HEK293 (cell line): ENCODE data around the gene NAV2.

ENCODE experiments used
- CTCF ChIA-PET: fragments of 350-600 bp; formaldehyde crosslinking; extraction: SDS; loops from one replicate; lab custom pipeline; 2021; ENCODE audit warnings: antibody characterized with exemption; lab: Yijun Ruan, JAX
- POLR2A ChIA-PET: fragments of 300-600 bp; formaldehyde crosslinking; extraction: SDS; loops from one replicate; lab custom pipeline; 2020; ENCODE audit warnings: antibody characterized with exemption, inconsistent platforms; lab: Yijun Ruan, JAX
- H3K27ac ChIP-seq: fragments of 200-500 bp; sonication (Bioruptor generic); 2 replicates; pipeline ENCODE4 v1.5.1; 2014; ENCODE audit warnings: low read depth, low read length, control low read depth, inconsistent platforms; ENCODE audit errors: extremely low read depth
- H3K36me3 ChIP-seq, 2 experiments: fragments of 200-500 bp in 1 of 2; sonication (Bioruptor generic) in 1 of 2; 1 replicate in 1 of 2; 2 replicates in 1 of 2; pipeline ENCODE4 v1.5.1; 2014 to 2017; ENCODE audit warnings: inconsistent platforms in 2 of 2, low read length in 2 of 2; ENCODE audit not compliant: control insufficient read depth in 2 of 2, insufficient read depth in 1 of 2
- H3K4me1 ChIP-seq: fragments of 200-500 bp; sonication (Bioruptor generic); 2 replicates; pipeline ENCODE4 v1.5.1; 2014; ENCODE audit warnings: mild to moderate bottlenecking, low read length, inconsistent platforms; ENCODE audit not compliant: control insufficient read depth, insufficient read depth
- H3K4me3 ChIP-seq: 2 replicates; pipeline ENCODE4 v1.5.1; 2011; ENCODE audit warnings: low read depth, mild to moderate bottlenecking, control low read depth, low read length, moderate library complexity
- H3K9me3 ChIP-seq: fragments of 200-500 bp; sonication (Bioruptor generic); 2 replicates; pipeline ENCODE4 v1.5.1; 2014; ENCODE audit warnings: low read depth, low read length, inconsistent platforms; ENCODE audit not compliant: control insufficient read depth, insufficient read depth
- HOXD13 ChIP-seq: sonication (generic); formaldehyde crosslinking; IDR thresholded peaks from 2 replicates; pipeline ENCODE4 v1.8.0; 2022; ENCODE audit warnings: missing genetic modification reagents, borderline replicate concordance
- PRDM4 ChIP-seq: fragments of 450-650 bp; formaldehyde crosslinking; IDR thresholded peaks from 2 replicates; pipeline ENCODE4 v1.5.1; 2017; ENCODE audit warnings: missing biosample characterization, missing genetic modification characterization
- SP3 ChIP-seq: fragments of 450-650 bp; formaldehyde crosslinking; IDR thresholded peaks from 2 replicates; pipeline ENCODE4 v1.5.1; 2016; ENCODE audit warnings: missing biosample characterization, missing genetic modification characterization
- TSHZ1 ChIP-seq: fragments of 450-650 bp; formaldehyde crosslinking; IDR thresholded peaks from 2 replicates; pipeline ENCODE4 v1.5.1; 2016; ENCODE audit warnings: missing biosample characterization, missing genetic modification characterization, borderline replicate concordance
- ZBTB20 ChIP-seq: fragments of 450-650 bp; formaldehyde crosslinking; IDR thresholded peaks from 2 replicates; pipeline ENCODE4 v1.5.1; 2016; ENCODE audit warnings: missing biosample characterization, missing genetic modification characterization
- ZNF146 ChIP-seq: fragments of 450-650 bp; formaldehyde crosslinking; IDR thresholded peaks from 2 replicates; pipeline ENCODE4 v1.5.1; 2016; ENCODE audit warnings: missing biosample characterization, missing genetic modification characterization
- ZNF155 ChIP-seq: fragments of 450-650 bp; formaldehyde crosslinking; IDR thresholded peaks from 2 replicates; pipeline ENCODE4 v1.5.1; 2016; ENCODE audit warnings: missing biosample characterization, missing genetic modification characterization
- ZNF23 ChIP-seq: fragments of 450-650 bp; formaldehyde crosslinking; IDR thresholded peaks from 2 replicates; pipeline ENCODE4 v1.5.1; 2016; ENCODE audit warnings: missing biosample characterization, missing genetic modification characterization, borderline replicate concordance
- ZNF274 ChIP-seq, 2 experiments: fragments of 200-500 bp in 1 of 2; fragments of 450-650 bp in 1 of 2; sonication (Bioruptor generic) in 1 of 2; formaldehyde crosslinking in 1 of 2; IDR thresholded peaks; 2 replicates each; pipeline versions ENCODE4 v1.5.1 to v1.6.1; 2014 to 2016; ENCODE audit warnings: borderline replicate concordance in 1 of 2, inconsistent platforms in 1 of 2, low read length in 1 of 2, missing biosample characterization in 1 of 2, missing genetic modification characterization in 1 of 2
- ZNF398 ChIP-seq: fragments of 450-650 bp; formaldehyde crosslinking; IDR thresholded peaks from 2 replicates; pipeline ENCODE4 v1.5.1; 2017; ENCODE audit warnings: missing biosample characterization, missing genetic modification characterization
- ZNF529 ChIP-seq: fragments of 450-650 bp; formaldehyde crosslinking; IDR thresholded peaks from 2 replicates; pipeline ENCODE4 v1.5.1; 2017; ENCODE audit warnings: missing genetic modification characterization, missing biosample characterization; ENCODE audit not compliant: insufficient replicate concordance
- ZNF830 ChIP-seq: fragments of 450-650 bp; IDR thresholded peaks from 2 replicates; pipeline ENCODE4 v1.5.0; 2018; ENCODE audit warnings: missing biosample characterization, missing genetic modification characterization, low read depth, mild to moderate bottlenecking, moderate library complexity
- ZXDB ChIP-seq: fragments of 450-650 bp; formaldehyde crosslinking; IDR thresholded peaks from 2 replicates; pipeline ENCODE4 v1.5.1; 2016; ENCODE audit warnings: missing biosample characterization, missing genetic modification characterization
- TF ChIP-seq, protein P1 (sequence below): fragments of 450-650 bp; formaldehyde crosslinking; IDR thresholded peaks from 2 replicates; pipeline ENCODE4 v1.5.1; 2016; ENCODE audit warnings: missing biosample characterization, missing genetic modification characterization

Gene NAV2

DNA sequence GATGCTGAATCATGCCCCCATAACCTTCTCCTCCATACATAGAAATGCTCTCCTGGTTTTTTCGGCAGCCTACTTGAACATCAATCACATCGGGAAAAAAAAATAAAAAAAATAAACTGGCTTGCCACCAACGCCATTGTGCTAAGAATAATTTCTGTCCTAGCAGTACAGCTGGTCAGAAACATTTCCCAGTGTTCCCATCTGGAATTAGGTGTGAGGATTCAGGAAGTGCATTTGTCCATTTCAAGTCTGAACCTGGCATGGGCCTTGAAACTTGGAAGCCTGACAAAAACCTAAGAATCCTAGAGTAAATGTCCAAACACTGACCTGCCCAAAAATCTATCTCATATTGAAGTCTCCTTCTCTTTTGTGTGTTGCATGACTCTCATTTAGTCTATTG lies 16.6 kb upstream of the NAV2 start (continued):
- TF ChIP-seq PRDM4 (tag by site-specific recombination): no peak
- no peak for TF ChIP-seq ZNF398 (tag by site-specific recombination)
- no peak for TF ChIP-seq HOXD13 (CRISPR knock-in tag)
- no peak for TF ChIP-seq ZNF23 (tag by site-specific recombination)
- TF ChIP-seq ZNF830 (tag by site-specific recombination): no peak

DNA sequence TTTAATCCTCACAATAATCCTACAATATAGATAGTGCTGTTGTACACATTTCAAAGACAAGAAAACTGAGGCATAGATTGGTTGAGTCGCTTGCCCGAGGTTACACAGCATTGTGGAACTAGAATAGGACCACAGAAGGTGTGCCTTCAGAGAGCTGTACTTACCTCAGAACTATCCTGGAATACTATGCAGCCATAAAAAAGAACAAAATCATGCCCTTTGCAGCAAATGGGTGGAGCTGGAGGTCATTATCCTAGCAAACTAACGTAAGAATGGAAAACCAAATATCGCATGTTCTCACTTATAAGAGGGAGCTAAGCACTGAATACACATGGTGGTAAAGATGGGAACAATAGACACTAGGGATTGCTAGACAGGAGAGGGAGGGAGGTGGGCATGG lies 15.7 kb upstream of the NAV2 start:
- POLR2A ChIA-PET: no interaction called here
- Histone ChIP-seq H3K36me3 (no peaks in the 10 kb centered on the region), H3K9me3 (no peaks in the 10 kb centered on the region), H3K4me1 (no peaks in the 10 kb centered on the region), H3K27ac (no peak overlapping the region), H3K4me3 (no peak overlapping the region)
- CTCF ChIA-PET: interaction anchor here (0.7 kb wide), 1 partner anchor 34 kb away, joined by 3 read pairs; no protein-coding TSS in a partner anchor
- TF ChIP-seq SP3 (tag by site-specific recombination) (no peak), ZBTB20 (no peak), ZNF146 (tag by site-specific recombination) (peak; percentile 87), ZNF274 (IDR thresholded peaks at IDR 0.05; ENCODE audit: low read length) (no peak), ZNF274 (tag by site-specific recombination; IDR thresholded peaks at IDR 0.05; ENCODE audit: borderline replicate concordance) (no peak), ZXDB (tag by site-specific recombination) (no peak), ZNF529 (tag by site-specific recombination) (no peak), ZNF155 (tag by site-specific recombination) (no peak), TSHZ1 (tag by site-specific recombination) (no peak)
- TF ChIP-seq, protein P1, sequence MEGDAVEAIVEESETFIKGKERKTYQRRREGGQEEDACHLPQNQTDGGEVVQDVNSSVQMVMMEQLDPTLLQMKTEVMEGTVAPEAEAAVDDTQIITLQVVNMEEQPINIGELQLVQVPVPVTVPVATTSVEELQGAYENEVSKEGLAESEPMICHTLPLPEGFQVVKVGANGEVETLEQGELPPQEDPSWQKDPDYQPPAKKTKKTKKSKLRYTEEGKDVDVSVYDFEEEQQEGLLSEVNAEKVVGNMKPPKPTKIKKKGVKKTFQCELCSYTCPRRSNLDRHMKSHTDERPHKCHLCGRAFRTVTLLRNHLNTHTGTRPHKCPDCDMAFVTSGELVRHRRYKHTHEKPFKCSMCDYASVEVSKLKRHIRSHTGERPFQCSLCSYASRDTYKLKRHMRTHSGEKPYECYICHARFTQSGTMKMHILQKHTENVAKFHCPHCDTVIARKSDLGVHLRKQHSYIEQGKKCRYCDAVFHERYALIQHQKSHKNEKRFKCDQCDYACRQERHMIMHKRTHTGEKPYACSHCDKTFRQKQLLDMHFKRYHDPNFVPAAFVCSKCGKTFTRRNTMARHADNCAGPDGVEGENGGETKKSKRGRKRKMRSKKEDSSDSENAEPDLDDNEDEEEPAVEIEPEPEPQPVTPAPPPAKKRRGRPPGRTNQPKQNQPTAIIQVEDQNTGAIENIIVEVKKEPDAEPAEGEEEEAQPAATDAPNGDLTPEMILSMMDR (tag by site-specific recombination): no peak
